Loucy (cell line): ENCODE results near the gene FCGR3B.
"Not testable (repeated sequence)": the region's sequence is repeated elsewhere in the genome, so short reads cannot be mapped to it uniquely, and the experiment has no call there.

Experiments used
- CTCF ChIP-seq: fragments of 200-600 bp; sonication (generic); conservative IDR thresholded peaks from 2 replicates; pipeline ENCODE4 v1.5.1; 2014; ENCODE audit warnings: mild to moderate bottlenecking, antibody characterized with exemption, low read length
- EZH2phosphoT487 ChIP-seq: fragments of 200-600 bp; IDR thresholded peaks from 2 replicates; pipeline ENCODE4 v1.6.1; 2018; ENCODE audit warnings: antibody characterized with exemption, mild to moderate bottlenecking, moderate library complexity, borderline replicate concordance

DNA sequence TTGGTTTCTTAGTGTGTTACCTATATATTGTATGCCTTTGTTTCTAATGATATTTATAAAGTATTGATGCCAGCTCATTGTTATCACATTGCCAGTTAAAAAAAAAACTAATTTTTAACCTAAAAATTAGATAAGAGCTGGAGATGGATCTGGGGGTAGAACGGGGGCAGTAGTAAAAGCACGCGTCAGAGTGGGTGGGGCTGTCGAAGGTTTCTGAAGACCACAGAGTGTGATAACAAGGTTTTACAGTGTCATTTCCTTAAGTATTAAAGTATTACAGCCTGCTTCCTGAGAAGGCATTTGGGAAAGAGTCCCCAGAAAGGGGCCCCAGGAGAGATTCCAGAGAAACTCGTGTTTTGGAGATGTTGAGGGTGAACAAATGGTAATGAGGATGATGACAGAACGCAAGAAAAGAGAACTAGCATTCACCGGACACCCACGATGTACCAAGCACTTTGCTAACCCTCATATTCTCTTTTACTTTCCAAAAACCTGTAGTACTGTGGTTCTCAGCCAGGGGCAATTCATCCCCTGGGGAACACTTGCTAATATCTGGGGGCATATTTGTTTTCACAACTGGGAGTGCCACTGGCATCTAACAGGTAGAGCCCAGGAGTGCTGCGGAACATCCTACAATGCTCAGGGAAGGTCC lies 30.8 kb upstream of the FCGR3B start:
- TF ChIP-seq CTCF, EZH2phosphoT487: not testable (repeated sequence)
